UCSD-AML1 (cell line): Measurements from ENCODE around the gene SPRR4.
"Not testable (repeated sequence)": the region's sequence is repeated elsewhere in the genome, so short reads cannot be mapped to it uniquely, and the experiment has no call there.

Experiments used
- DNase-seq: peaks from one replicate; lab custom pipeline; 2025; ENCODE audit not compliant: unreplicated experiment; lab: John Stamatoyannopoulos, UW

The SPRR4 gene

DNA sequence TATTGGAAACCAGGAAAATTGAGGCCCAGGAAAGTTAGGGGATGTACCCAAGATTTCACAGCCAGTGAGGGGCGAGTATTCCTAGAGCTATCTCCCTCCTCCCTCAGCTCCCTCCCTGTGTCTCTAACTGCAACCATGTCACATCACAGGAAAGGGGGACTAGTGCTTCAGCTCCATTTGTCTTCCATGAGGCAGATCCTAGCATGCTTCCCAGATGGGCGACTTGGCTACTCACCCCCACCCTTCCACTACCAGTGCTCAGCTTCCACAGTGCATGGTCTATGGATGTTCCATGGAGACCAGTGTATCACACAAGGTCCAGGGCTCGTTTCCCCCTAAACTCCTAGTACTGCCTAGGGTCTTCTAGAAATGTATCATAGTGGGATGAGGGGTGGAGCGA, 4.6 kb upstream of the SPRR4 start:
- no peak for DNase-seq

DNA sequence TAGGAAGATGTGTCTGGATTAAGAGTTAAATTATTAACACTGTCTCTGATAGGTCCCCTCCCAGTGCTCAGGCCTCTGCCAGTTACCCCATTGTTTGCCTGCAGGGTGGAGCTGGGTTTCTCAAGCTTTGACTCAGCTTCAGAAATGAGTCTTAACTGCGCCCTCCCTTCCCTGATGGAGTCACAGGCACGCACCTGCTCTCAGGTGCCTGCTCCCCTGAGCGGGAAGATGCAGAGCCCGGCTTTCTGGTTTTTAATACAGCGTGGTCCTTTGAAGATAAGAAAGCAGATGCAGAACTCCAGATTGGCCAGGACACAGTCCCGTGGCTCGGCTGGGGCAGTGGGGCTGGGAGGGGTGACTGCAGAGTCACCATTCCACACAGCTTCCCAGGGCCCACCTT, 3.2 kb upstream of the SPRR4 start:
- no peak for DNase-seq

DNA sequence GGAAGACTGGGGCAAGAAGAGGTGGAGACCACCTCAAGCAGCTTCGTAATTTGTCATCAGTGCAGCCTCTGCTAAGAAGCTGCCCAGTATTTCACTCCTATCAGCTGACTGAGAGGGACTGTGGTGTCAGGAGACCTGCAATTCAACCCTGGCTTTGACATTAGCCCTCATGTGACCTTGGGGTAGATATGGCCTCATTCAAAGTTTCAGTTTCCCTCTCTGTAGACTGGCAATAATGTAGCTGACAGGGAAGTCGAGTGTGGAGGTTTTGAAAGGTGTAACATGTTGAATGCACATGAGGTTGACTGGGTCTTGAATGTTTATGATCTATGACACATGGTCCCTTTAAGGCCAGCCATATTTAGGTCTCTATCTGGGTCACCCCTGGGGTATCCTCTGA, 2.2 kb upstream of the SPRR4 start:
- no peak for DNase-seq

DNA sequence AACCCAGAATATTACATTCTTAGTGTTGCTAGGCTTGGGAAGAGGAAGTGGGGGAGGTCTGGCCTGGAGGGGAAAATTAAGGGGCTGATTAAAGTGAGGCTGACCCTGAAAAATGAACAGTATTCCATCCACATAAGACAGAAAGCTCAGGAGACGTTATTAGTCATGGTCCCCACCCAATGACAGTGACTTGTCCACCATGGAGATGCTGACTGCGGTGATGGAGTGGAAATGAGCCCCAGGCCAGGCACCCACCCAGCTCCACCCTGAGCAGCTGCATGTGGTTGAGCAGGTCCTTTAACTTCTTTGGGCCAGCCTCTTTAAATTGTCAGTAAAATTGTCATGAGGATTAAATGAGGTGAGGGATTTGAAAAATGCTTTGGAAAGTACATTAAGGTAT, 1.4 kb upstream of the SPRR4 start:
- no peak for DNase-seq

DNA sequence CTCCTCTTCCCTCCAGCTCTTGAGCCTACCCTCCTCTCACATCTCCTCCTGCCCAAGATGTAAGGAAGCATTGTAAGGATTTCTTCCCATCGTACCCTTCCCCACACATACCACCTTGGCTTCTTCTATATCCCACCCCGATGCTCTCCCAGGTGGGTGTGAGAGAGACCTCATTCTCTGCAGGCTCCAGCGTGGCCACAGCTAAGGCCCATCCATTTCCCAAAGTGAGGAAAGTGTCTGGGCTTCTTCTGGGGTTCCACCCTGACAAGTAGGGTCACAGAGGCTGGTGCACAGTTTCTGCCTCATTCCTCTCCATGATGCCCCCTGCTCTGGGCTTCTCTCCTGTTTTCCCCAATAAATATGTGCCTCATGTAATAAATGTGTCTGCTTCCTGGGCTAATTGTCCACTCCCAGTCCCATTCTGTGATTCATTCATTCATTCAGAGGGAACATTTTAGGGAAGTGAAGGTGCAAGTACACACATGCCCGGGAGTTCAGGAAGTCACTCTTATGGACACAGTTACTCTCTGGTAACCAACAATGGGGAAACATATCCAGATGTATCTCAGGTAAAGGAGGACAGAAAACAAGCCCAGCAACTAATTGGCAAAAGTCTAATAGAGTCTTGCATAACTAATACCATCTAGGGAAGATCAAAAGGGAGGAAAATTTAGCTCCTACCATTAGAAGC, 1.9 kb downstream of the SPRR4 start:
- no peak for DNase-seq

DNA sequence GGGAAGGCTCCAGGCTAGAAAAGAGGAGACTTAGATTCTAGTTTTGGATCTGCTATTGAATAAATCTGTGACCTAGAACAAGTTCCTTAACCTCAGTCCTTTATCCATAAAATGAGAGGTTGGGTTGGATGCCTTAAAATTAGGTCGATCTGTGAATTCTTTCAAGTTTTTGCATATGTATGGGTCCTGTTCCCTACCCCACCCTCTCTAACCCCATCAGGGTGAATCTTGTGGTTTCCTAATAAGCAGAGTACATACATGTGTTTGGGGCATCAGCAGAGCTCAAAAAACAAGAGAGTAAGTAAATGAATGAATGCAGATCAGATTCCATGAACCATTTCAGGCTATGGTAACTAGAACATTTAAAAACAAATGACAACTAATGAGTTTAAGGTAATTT, 6.2 kb downstream of the SPRR4 start:
- DNase-seq = no peak

DNA sequence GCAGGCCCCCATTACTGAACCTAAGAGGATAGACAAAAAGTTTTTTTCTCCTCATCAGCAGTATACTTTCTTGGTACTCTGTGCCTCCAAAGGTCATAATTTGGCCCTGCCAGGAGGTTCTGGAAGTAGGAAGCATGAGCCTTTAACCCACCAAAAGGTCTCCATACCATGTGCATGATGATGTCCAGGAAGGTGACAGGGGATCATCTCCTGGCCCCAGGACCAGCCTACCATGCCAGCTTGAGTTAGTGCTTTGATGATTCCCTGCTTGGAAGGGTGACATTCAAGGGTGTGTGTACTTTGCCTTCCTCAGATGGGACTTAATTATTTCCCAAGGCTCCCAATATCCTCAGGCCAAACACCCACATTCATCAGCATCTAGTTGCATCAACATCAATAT, 7.2 kb downstream of the SPRR4 start:
- no peak for DNase-seq

DNA sequence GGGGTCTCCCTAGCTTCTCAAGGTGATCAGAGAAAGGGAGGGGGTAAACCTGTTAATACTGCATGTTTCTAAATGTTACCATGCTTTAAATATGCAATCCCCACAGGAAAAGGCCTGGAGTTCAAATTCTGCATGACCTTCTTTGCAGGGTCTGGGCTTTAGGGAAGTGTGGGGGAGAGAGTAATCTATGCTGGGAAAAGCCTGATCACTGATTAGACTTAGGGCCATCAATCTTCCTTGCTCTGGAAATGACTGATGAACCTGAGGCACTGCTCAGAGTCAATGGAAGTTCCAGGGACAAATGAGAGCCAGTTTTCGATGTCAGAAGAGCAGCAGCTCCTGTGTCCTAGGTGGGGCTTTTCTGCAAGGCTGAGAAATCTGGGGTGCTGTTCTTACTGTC, 10.2 kb downstream of the SPRR4 start:
- no peak for DNase-seq

DNA sequence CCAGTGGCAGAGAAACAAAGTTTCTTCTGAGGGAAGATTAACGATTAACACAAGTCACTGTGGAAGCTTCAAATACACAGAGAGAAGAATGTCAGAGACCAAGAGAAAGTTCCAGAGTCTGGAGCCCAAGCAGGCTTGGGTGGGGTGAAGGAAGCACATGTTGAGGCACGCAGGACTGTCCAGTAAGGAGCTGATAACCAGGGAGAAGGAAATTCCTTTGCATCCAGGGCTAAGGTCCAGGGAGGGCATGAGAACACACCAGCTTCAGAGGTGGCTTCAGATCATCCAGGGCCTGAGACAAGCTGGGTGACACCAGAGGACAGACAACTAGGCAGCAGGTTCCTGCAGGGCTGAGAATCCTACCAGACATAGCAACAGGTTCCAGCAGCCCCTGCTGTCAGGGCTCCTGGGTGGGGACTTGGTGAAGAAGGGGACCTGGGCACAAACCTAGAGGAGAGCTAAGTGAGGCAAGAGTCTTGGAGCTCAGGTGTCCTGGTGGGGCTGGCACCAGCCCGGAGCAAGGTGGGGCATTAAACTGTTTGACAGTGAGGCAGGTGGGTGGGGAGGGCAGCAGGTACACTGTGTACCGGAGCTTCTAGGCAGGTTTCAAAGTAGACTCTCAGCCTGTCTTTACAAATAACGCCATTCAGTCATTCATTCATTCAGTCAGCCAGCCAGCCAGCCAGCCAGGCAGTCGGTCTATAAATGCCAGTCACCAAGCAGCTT, 10.9 kb downstream of the SPRR4 start:
- DNase-seq = no peak

DNA sequence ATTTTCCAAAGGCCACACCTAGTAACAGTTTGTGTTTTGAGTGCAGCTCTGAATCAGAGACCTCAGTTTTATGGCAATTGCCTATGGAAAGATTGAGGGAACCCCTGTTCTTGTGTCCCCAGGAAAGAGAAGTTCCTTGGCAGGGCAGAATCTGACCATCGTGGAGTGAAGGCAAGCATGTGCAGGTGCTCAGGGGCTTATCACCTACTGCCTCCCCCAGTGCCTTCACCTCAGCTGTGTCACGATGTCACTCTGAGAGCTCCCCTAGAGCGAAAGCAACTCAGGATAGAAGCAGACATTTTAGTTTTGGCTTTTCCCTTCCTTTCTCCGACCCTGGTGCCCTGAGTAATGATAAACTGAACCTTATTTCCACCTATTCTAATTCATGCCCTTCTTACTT, 11.6 kb downstream of the SPRR4 start:
- DNase-seq = no peak

DNA sequence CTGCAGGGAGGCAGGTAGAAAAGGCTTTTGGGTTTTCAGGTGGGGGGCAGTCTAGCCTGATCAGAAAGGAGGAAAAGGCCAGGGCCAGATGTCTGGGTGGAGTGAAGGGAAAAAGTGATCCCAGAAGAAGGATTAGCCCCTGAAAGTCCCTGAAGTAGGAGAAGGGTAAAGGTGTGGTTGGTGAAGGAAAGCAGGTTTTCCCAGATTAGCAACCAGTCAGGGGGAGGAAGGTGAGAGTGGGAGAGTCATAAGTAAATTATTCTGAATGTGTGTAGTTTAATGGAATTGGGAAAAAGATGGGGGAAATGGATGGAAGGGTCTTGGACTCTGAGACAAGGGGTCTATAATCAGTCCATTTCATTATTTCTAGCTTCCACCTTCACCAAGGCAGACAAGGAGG, 12.8 kb downstream of the SPRR4 start:
- no peak for DNase-seq

DNA sequence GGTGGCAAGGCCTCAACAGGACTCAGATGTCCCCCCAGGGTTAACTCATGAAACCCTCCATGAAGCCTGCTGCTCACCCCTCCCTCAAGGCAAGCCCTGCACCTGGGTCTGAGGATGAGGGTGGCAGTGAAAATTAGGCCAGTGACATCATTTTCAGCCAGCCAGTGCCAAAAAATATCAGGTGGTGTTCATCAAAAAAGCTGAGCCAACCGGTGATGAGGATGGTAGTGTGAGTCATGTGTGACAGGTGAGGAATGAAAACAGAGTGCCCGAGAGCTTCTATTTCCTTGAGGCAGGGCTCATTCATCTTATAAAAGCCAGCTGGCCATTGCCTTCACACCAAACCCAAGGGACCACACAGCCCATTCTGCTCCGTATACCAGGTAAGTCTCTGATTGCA, 13.3 kb downstream of the SPRR4 start, which contains the start of gene SPRR1A:
SPRR1A (plus strand) TSS at position 339 of the 400 bp plus-strand sequence. CDS start 1,150 bp downstream, outside the sequence.
- DNase-seq = no peak

DNA sequence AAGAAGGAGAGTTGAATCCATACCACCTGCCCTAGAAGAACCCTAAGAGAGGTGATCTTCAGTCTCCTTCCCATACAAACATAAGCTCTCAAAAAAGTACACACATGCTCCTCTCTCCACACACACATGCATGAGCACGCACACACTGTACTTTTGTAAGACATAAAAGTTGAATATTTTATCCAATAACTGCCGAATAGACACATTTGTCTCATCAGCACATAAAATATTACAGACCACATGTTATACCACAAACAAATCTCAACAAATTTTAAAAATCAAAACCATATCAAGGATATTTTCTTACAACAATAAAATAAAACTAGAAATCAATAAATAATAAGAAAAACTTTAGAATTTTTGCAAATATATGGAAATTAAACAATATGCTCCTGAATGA, 16.1 kb downstream of the SPRR4 start:
- DNase-seq = no peak

DNA sequence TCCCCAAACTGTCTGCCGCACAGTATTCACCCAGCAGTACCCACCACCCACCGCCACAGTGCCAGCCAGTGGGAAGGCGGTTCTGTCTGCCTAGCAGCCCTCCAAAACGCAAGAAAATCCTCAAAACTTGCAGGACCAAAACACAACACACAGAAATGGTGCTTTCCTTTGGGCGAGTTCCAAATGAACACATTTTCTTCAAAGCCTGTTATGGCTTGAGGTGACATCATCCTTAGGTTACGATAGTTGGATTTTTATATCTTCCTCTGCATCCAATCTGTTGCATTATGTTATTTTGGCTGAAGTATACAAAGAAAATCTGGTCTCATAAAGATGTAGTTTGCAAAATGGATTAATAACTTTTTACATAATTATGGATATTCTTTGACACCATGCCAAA, 22.7 kb downstream of the SPRR4 start:
- no peak for DNase-seq

DNA sequence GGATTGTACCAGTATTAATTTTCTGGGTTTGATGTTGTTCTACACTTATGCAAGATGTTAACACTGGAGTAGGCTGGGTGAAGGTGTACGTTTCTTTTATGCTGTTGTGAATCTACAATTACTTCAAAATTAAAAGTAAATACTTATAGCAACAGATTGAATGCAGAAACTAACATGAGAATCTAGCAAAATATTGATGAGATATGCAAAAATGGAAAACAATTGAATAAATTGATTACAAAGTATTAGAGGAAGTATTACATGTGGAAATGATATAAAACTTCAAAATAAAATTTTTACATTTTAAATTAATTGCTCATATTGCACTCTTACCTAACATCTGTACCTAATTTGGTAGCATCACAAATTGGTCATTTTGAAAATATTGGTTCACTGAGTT, 25.4 kb downstream of the SPRR4 start:
- DNase-seq = no peak

DNA sequence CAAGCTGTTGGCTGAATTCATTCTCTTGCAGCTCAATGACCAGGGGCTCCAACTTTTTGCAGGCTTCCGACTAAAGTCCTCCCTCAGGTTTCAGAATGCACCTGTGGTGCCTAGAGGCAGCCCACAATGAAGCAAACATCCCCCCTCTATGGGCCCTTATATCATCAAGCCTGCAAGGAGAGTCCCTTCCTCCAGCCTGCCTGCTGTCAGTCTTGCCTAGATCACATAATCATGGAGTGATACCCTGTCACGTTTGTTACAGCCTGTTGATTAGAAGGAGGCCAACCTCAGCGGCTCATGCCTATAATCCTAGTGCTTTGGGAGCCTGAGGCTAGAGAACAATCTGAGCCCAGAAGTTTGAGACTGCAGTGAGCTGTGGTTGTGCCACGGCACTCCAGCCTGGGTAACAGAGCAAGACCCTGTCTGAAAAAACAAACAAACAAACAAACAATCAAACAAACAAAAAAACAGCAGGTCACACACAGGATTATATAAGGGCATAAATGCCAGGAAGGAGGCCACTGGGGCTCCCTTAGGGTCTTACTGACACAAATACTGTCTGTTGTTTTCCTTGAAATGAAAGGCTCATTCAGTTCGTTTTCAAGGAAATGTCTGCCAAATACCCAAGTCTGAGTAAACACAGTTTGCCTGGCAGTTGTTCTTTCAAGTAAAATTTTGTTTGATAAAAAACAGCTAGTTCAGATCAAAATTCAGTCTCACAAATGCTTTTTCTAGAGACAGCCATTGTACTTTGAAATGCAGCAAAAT, 26.4 kb downstream of the SPRR4 start:
- DNase-seq = no peak

DNA sequence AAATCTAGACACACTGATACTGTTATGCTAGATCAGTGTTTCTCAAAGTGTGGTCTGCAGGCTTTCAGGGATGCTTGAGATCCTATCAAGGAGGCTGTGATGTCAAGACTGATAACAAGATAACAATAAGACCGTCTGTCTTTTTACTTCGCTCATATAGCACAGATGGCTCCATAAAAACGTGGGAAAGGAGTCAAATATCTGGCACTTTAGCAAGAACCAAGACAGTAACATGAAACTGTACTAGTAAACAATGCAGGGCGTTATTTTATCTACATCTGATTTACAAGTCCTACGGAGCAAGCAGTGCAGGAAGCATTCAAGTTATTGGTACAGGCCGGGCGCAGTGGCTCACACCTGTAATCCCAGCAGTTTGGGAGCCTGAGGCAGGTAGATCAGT, 27.5 kb downstream of the SPRR4 start:
- DNase-seq = no peak

DNA sequence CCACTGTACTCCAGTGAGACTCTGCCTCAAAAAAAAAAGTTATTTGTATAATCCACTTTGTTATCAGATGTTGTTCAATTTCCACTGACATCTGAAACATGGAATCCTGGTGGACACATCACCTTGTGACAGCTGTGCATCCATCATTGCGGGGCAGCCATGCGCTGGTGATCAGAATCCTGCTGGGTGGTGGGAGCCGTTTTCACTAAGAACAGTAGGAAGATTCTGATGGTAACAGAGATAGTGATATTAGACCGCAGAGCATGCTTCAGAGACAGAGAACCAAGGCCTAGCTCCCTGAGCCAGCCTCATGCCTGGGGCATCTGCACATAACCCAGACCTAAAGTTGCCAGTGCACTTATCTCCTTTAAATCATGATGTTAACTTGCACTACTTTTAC, 28.0 kb downstream of the SPRR4 start:
- DNase-seq = no peak

DNA sequence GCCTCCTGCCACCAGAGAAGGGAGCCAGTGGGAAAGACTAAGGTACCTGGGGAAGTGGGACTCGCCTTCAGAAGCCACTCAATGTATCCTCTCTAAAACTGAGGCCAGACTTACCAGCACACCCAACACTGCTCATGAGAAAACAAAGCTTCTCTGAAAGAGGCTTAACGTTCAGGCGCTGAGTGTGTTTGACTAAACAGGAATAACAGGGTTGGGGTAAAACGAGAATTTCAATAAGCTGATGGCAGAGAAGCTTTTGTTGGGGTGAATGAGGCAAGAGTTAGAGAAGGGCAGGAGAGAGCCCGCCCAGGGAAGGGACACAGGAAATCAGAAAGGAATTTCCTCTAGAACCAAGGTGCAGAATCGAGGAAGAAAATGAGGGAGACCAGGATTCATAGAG, 29.4 kb downstream of the SPRR4 start:
- no peak for DNase-seq

DNA sequence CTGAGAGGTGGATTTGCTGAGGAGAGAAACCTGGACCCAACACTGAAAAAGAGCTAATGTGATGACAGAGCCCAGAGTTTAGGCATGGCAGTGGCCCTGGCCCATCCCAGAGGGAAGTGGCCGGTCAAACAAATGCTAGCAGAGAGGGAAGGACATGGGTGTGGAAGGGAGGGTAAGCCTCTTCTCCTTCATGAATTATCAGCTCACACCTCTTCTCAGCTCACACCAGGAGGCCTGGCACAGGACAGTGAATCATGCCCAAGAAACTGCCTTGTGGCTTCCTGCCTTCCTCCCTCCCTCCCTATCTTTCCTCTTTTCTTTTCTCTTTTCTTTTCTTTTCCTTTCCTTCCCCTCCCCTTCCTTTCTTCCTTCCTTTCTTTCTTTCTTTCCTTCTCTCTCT, 29.8 kb downstream of the SPRR4 start:
- DNase-seq = no peak

DNA sequence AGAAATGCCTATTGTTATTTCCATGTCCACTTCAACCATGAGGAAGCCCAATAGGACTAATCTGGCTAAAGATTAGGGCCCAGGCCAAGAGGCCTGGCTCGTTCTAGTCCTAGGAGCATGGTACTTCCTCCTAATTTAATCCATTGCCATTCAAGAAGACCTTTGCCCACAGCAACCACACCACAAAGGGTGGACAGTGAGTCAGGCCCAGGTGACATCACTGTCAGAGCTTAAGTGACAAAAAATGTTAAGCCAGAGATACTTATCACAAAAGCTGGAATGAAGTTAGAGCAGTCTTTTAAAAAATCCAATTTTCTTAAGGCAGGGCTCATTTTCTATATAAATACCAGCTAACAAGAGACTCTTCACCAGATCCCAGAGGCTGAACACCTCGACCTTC, 30.9 kb downstream of the SPRR4 start, which contains the start of gene SPRR3:
SPRR3 (plus strand) TSS at position 368 of the 400 bp plus-strand sequence. CDS start 1,272 bp downstream, outside the sequence.
- no peak for DNase-seq

DNA sequence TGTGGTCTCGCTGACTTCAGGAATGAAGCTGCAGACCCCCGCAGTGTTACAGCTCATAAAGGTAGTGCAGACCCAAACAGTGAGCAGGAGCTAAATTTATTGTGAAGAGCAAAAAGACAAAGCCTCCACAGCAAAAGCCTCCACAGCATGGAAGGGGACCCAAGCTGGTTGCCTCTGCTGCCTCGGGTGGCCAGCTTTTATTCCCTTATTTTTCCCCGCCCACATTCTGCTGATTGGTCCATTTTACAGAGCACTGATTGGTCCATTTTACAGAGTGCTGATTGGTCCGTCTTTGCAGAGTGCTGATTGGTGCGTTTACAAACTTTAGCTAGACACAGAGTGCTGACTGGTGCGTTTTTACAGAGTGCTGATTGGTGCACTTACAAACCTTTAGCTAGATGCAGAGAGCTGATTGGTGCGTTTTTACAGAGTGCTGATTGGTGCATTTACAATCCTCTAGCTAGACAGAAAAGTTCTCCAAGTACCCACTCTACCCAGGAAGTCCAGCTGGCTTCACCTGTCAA, 40.8 kb downstream of the SPRR4 start:
- not testable (repeated sequence) for DNase-seq
